DMS153 (cell line): ENCODE data around the gene FILIP1L.

Experiments
- DNase-seq: peaks from one replicate; lab custom pipeline; 2025; lab: John Stamatoyannopoulos, UW

FILIP1L gene

GRCh38 chr3:99921986-99922385, 192.3 kb downstream of the FILIP1L start:
- DNase-seq: no peak

GRCh38 chr3:99921377-99921695, 193.0 kb downstream of the FILIP1L start:
- no peak for DNase-seq

- peak; percentile 46 for DNase-seq
Observed at GRCh38 chr3:99920481-99921376, 193.6 kb downstream of the FILIP1L start.

GRCh38 chr3:99919694-99920093, 194.6 kb downstream of the FILIP1L start:
- DNase-seq: no peak

GRCh38 chr3:99918715-99919114, 195.6 kb downstream of the FILIP1L start:
- no peak for DNase-seq

- no peak for DNase-seq
Observed at GRCh38 chr3:99915906-99916432, 198.3 kb downstream of the FILIP1L start.

GRCh38 chr3:99911433-99911832, 202.9 kb downstream of the FILIP1L start:
- DNase-seq: no peak

GRCh38 chr3:99910752-99911290, 203.5 kb downstream of the FILIP1L start:
- DNase-seq: no peak

- DNase-seq: no peak
Observed at GRCh38 chr3:99909714-99910495, 204.4 kb downstream of the FILIP1L start.

- DNase-seq: no peak
Observed at GRCh38 chr3:99907959-99908544, 206.2 kb downstream of the FILIP1L start.

- DNase-seq: no peak
Observed at GRCh38 chr3:99903869-99904268, 210.4 kb downstream of the FILIP1L start.

GRCh38 chr3:99902091-99902490, 212.2 kb downstream of the FILIP1L start:
- DNase-seq: no peak

GRCh38 chr3:99901200-99901926, 212.9 kb downstream of the FILIP1L start:
- no peak for DNase-seq

GRCh38 chr3:99900248-99900647, 214.1 kb downstream of the FILIP1L start:
- DNase-seq: no peak

GRCh38 chr3:99899603-99900002, 214.7 kb downstream of the FILIP1L start:
- DNase-seq: no peak

- DNase-seq: peak; percentile 28
Observed at GRCh38 chr3:99896482-99896881, 217.8 kb downstream of the FILIP1L start.

GRCh38 chr3:99895703-99896441, 218.4 kb downstream of the FILIP1L start:
- DNase-seq: peak; percentile 54

- no peak for DNase-seq
Observed at GRCh38 chr3:99895131-99895696, 219.1 kb downstream of the FILIP1L start.

GRCh38 chr3:99892332-99892731, 222.0 kb downstream of the FILIP1L start:
- DNase-seq: no peak

GRCh38 chr3:99891610-99892285, 222.6 kb downstream of the FILIP1L start:
- no peak for DNase-seq
